GM18873 (cell line): Measurements from ENCODE around the gene CMSS1.

ENCODE experiments used
- ATAC-seq: cut with Tn5 transposase; IDR thresholded peaks from one replicate; pipeline ENCODE4 v1.9.1; 2021; ENCODE audit warnings: mild to moderate bottlenecking, moderate library complexity, moderate number of reproducible peaks; ENCODE audit not compliant: unreplicated experiment, low FRiP score

Gene CMSS1

DNA sequence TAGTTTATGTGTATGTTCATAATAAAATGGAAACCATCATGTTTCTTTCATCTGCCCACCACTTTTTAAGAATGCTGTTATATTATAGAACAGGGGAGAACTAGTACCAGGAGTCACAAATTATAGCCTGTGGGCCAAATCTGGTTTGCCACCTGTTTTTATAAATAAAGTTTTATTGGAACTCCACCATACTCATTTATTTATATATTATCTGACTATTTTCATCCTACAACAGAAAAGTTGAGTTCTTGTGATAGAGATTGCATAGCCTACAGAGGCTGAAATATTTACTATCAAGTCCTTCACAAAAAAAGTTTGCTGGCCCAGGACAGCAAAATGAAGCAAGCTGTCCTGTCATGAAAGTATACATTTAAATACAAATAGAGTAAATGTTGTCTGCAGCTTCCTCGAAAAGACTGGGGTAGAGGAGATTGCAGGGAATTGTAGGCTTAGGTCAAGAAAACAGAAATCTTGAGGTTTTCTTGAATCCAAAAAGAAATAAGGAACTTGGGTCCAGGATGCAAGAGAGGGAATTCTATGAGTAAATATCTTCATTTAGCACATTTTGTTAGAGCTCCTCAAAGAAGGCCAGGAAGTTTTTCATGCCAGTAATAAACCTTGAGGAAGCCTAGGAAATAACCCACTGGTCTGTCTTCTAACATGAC, 255.5 kb downstream of the CMSS1 start:
- no peak for ATAC-seq

GRCh38 chr3:100073714-100074307, 256.1 kb downstream of the CMSS1 start:
- ATAC-seq, result no peak

- ATAC-seq, result no peak
Measured at GRCh38 chr3:100075196-100075595, 257.5 kb downstream of the CMSS1 start.

GRCh38 chr3:100075851-100076730, 258.4 kb downstream of the CMSS1 start:
- ATAC-seq, result no peak

DNA sequence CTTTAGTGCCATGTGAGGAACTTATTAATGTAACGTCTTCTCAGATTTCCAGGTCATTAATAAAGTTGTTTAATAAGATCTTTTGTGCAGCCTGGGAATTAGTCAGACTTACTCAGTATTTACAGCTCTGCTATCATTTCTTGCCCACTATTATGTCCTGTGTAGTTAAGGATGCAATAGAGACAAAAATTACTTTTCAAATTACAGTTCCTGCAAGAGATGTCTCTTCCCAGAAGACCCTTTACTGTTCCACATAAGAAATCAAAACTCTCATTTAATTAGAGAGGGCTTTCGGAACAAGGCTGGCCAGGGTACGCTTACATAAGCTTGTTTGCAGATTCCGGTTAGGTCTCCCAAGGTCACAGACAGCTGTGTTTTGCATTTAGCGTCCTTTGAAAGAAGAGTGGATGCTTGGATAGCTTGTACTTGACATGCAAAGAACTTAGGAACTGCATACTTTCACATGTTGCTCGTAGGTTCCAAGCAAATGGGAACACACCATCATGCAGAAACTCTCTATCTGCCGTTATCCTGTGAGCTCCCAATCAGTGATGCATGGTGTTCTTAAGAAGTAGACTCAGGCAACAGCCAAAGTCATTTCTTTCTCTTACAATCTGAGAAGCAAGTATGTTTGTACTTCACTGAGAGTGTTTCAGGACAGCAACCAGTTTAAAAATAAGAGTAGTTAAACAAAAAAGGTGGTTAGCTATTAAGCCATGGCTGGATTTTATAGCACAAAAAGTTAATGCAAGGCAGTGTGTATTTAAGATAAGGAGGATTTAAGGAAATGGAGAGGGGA, 259.3 kb downstream of the CMSS1 start:
- no peak for ATAC-seq

DNA sequence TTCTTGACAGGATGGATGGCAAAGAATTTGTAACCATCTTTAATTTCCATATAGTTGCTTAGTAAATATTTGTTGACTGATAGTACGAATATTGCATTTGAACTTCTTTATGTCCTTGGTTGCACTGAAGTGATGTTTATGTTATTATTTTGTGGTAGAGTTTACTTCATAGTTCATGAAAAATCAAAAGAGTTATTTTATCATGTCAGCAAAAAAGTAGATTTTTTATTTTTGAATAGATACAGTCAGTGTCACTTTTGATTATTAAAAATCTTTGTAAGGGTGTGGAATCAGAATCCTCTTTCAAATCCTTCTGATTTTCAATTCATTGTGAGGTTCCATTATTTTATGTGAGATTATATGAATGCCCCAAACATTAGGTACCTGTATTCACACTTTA, 261.7 kb downstream of the CMSS1 start:
- no peak for ATAC-seq

GRCh38 chr3:100080573-100080972, 262.9 kb downstream of the CMSS1 start:
- ATAC-seq, result no peak

- no peak for ATAC-seq
Measured at GRCh38 chr3:100081311-100081710, 263.6 kb downstream of the CMSS1 start.

DNA sequence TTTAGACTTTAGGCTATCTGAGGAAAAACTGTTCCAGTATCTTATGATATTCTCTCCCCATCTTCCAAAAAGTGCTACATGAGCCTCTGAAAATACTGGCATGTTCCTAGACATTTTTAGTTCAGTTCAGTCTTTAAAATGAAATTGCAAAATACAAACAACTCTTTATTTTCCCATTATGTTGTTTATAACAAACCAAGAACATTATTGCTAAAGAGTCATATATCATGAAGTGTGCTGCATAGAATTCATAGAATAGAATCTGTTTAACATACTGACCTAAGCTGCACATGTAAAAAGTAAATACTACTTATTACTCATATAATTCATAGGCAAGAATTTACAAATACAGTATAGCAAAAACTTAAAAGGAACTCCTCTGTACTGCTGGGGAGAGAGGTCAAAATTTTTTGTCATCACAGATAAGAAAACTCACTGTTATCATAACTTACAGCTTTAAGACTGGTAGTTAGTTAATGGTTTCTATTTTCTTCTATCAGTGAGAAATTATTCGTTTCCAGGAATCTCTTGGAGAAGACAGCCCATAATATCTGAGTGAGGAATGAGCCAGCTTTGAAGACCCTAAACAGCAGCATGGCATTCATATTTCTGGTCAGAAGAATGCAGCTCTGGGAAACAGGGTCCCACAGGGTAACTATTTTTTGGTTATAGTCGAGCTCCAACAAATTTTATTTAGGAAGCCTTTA, 264.5 kb downstream of the CMSS1 start:
- no peak for ATAC-seq

- ATAC-seq, result no peak
Measured at GRCh38 chr3:100082714-100083113, 265.1 kb downstream of the CMSS1 start.

GRCh38 chr3:100083209-100083608, 265.5 kb downstream of the CMSS1 start:
- no peak for ATAC-seq

DNA sequence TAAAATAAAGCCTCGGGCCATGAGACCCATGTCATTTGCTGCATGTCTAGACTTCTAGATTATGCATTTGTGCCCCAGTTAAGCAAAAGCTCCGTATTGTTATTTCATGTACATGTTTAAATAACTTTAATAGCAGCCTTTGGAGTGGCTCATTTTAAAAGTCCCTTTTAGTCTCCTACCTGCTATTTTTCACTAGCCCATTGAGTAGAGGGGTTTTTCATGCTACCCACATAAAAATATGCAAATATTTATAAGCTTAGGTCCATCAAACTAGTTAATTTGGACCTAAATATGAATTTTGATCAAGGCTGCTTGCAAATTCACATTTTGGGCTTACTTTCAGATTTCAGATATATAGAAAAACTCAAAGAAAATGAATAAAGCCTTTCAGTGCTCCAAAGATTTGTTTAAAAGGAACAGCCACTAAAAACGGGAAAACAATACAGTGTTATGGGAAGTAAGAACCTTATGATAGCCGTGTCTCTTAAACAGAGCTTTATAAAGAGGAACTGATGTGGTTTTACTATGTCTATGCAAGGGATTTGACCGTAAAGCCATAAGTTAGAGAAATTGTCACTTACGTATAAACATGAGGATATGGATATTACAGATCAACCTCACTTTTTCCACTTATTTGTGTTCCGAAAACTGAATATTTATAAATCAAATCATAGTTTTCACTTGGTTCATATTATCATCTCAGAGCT, 266.6 kb downstream of the CMSS1 start:
- ATAC-seq, result no peak

GRCh38 chr3:100086401-100086800, 268.7 kb downstream of the CMSS1 start:
- ATAC-seq, result no peak

DNA sequence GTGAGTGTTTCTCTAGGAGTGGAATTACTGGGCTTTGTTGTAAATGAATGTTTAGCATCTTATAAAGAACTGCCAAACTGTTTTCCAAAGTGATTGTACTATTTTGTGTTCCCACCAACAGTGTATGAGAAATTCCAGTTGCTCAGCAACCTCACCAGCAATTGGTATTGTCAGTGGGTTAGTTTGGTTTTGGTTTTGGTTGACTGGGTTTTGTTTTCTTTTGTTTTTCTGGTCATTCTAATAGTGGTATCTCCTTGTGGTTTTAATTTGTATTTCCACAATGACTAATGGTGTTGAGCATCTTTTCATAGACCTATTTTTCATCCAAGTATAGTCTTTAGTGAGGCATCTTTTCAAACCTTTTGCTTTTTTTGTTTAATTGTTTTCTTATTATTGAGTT, 269.5 kb downstream of the CMSS1 start:
- ATAC-seq, result peak; percentile 96

DNA sequence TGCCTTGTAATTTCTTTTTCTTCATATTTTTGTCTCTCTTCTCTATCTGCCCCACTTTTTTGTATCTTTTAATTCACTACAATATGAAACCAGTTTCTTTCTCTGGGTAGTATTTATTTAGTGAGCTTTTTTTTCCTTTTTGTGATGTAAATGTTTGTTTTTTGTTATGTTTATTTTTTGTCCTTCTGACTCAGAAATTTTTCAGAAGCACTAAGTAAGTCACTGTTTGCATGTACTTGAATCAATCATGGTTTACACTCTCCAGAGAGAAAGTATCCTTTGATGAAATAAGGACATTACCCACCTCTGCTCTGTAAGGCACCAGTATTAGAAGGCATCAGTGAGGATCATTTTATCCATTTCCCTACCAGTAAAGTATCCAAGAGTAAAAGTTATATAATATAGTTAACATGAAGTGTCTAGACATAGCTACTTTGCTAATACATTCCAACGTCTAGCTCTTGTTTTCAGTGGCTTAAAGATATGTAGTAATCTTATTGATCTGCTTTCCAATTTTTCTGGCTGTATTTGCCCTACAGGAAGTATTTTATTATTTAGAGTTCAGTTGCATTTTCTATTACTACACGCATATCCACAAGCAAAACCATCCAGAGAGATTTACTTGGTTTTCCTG, 271.2 kb downstream of the CMSS1 start:
- ATAC-seq, result no peak

DNA sequence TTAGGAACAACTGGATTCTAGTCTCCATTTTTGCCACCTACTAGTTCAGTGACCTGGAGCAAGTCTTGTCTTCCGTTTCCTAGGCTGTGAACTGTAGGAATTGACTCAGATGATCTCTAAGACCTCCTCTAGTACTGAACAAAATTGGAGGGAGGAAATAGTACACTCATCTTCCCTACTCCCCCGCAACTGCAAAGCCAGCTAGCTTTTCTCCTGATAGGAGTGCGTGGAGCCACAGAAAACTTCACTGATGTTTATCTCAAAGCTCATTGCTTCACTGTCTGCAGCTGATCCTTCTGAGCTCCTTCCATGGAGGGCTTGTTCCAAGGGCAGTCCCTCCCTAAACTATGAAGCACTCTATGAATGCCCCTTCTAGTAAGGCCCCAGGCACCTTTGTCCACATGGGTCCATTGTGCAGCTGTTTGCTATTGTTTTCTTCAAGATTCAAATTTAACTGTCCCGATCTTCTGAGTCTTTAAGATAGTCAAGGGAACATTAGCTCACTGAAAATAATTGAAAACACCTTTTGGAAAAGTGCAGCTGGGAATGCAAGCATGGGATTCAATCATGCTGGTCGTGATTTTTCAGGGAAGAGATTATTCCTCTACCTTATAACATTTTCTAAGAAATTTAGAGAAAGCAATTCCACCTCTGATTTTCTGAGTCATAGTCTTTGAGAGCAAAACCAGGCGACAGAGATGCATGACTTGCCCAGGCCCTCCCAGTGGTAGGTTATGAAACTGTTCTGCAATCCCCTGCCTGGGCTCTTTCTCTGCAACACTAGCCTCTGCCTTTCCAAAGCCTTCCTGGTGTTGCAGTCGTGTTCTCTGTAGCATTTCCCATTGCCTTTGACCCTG, 272.4 kb downstream of the CMSS1 start:
- ATAC-seq, result peak; percentile 53

DNA sequence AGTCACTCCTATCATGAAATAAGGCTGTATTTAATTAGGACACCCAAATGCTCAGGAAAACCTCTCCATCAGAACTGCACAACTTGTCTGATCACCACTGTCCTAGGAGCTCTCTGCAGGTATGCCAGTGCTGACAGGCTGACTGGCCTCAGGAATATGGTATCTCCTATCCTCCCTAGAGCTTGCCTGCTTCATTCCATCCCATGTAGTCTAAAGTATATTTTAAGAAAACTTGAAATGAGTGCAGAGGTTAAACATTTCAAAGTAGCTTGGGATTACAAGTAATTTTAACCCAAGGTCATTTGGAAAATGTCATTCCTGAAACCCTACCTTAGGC, 273.0 kb downstream of the CMSS1 start:
- ATAC-seq, result no peak

DNA sequence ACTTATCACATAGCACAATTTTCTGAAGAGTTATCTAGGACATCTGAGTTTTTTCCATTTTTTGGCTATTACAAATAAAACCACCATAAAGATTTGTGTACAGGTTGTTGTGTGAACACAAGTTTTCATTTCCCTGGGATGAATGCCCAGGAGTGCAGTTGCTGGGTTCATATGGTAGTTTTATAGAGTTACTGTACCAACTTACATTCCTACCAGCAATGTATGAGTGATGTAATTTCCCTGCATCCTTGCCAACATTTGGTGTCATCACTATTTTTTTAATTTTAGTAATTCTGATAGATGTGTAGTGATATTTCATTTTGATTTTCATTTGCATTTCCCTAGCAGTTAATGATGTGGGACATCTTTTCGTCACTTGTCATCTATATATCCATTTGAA, 276.2 kb downstream of the CMSS1 start:
- no peak for ATAC-seq
